HepG2 (cell line): ENCODE data around the gene FAM174C. TPM values are rescaled to one million over a fixed set of nuclear protein-coding genes. Genes with fewer than 3 reads are reported as not detected.

ENCODE experiments used
- ASH2L ChIP-seq: fragments of 300-600, 200-600 bp; sonication (generic); IDR thresholded peaks from 2 replicates; pipeline ENCODE4 v1.7.0; 2017; ENCODE audit warnings: low read depth, mild to moderate bottlenecking, moderate library complexity, mixed read lengths, low read length; ENCODE audit not compliant: insufficient read length
- GPBP1L1 ChIP-seq: sonication (generic); formaldehyde crosslinking; IDR thresholded peaks from 2 replicates; pipeline ENCODE4 v1.5.0; 2020; ENCODE audit warnings: mild to moderate bottlenecking, missing genetic modification reagents
- HNF4G ChIP-seq, 2 experiments: sonication (generic) in 1 of 2; formaldehyde crosslinking in 1 of 2; IDR thresholded peaks; 2 replicates each; pipeline versions ENCODE4 v1.4.0 to v1.6.1; 2011 to 2020; ENCODE audit warnings: borderline replicate concordance in 2 of 2, low read depth in 2 of 2, mild to moderate bottlenecking in 2 of 2, low read length in 1 of 2, missing genetic modification reagents in 1 of 2, moderate library complexity in 1 of 2
- KDM6A ChIP-seq: IDR thresholded peaks from 2 replicates; pipeline ENCODE4 v1.6.1; 2016; ENCODE audit warnings: low read depth
- KMT2B ChIP-seq: IDR thresholded peaks from 2 replicates; pipeline ENCODE4 v1.6.1; 2016; ENCODE audit warnings: missing genetic modification reagents, missing compliant biosample characterization
- MED8 ChIP-seq: sonication (generic); formaldehyde crosslinking; IDR thresholded peaks from 2 replicates; pipeline ENCODE4 v1.8.1; 2023; ENCODE audit warnings: mild to moderate bottlenecking, missing genetic modification reagents; ENCODE audit not compliant: insufficient replicate concordance
- NBN ChIP-seq: fragments of 450-650 bp; conservative IDR thresholded peaks from 2 replicates; pipeline ENCODE4 v1.6.1; 2017
- PHB2 ChIP-seq: fragments of 450-650 bp; IDR thresholded peaks from 2 replicates; pipeline ENCODE4 v1.6.1; 2018; ENCODE audit not compliant: partially characterized antibody
- RFX1 ChIP-seq: fragments of 450-650 bp; IDR thresholded peaks from 2 replicates; pipeline ENCODE4 v1.6.1; 2017
- SALL1 ChIP-seq: sonication (generic); formaldehyde crosslinking; IDR thresholded peaks from 2 replicates; pipeline ENCODE4 v1.8.0; 2022; ENCODE audit warnings: mild to moderate bottlenecking, missing genetic modification reagents
- TMF1 ChIP-seq: sonication (generic); formaldehyde crosslinking; IDR thresholded peaks from 2 replicates; pipeline ENCODE4 v1.8.1; 2022; ENCODE audit warnings: low read depth, missing genetic modification reagents
- ZBTB37 ChIP-seq: sonication (generic); formaldehyde crosslinking; IDR thresholded peaks from 2 replicates; pipeline ENCODE4 v1.4.0; 2020; ENCODE audit warnings: mild to moderate bottlenecking, missing genetic modification reagents
- ZBTB39 ChIP-seq: sonication (generic); formaldehyde crosslinking; IDR thresholded peaks from 2 replicates; pipeline ENCODE4 v1.5.0; 2020; ENCODE audit warnings: missing genetic modification reagents
- ZMYM2 ChIP-seq: sonication (generic); formaldehyde crosslinking; IDR thresholded peaks from 2 replicates; pipeline ENCODE4 v1.8.0; 2022; ENCODE audit warnings: mild to moderate bottlenecking, missing genetic modification reagents
- ZNF513 ChIP-seq: sonication (generic); formaldehyde crosslinking; conservative IDR thresholded peaks from 2 replicates; pipeline ENCODE4 v1.5.0; 2020; ENCODE audit warnings: missing genetic modification reagents
- ZNF768 ChIP-seq: sonication (generic); formaldehyde crosslinking; IDR thresholded peaks from 2 replicates; pipeline ENCODE4 v1.4.0; 2020; ENCODE audit warnings: missing genetic modification reagents
- ZNF784 ChIP-seq: sonication (generic); formaldehyde crosslinking; IDR thresholded peaks from 2 replicates; pipeline ENCODE4 v1.5.1; 2020; ENCODE audit warnings: missing genetic modification reagents, mild to moderate bottlenecking, borderline replicate concordance
- polyA plus RNA-seq, 8 experiments: library from polyadenylated mRNA; depleted of rRNA in 3 of 8; stranded (reverse) in 7 of 8; unstranded in 1 of 8; fragments of >200 nt; fragmentation: Illumina TruSeq in 4 of 8; extraction: Trizol in 4 of 8; gene quantifications; 2 replicates each; pipeline versions ENCODE4 v1.2.1 to v1.2.3, GENCODE V29; 2011 to 2016; ENCODE audit warnings: low read depth in 4 of 8, missing spikeins in 1 of 8, mixed read lengths in 1 of 8; ENCODE audit not compliant: insufficient read depth in 1 of 8
- total RNA-seq, 5 experiments: library from RNA; depleted of rRNA; stranded (reverse); fragments of >200 nt; fragmentation: Illumina TruSeq; extraction: Trizol; gene quantifications; 2 replicates each; pipeline ENCODE4 v1.2.3, GENCODE V29; 2016; ENCODE audit warnings: low read depth in 1 of 5

FAM174C gene
- total and polyA plus RNA-seq, 2 of the 13 experiments (the other 11 are each of a cell fraction or from before 2014, with no cell fraction given), result 19.5 to 31.3 TPM

- TF ChIP-seq TMF1, result no peak
- TF ChIP-seq NBN, result no peak
- TF ChIP-seq PHB2, result no peak
- peak; percentile 88; the same call in 1 of the 2 replicates for TF ChIP-seq HNF4G (IDR thresholded peaks at IDR 0.05; ENCODE audit: borderline replicate concordance, low read depth, low read length)
- TF ChIP-seq HNF4G (CRISPR knock-in tag; IDR thresholded peaks at IDR 0.05; ENCODE audit: borderline replicate concordance, low read depth), result peak; percentile 95; the same call in 1 of the 2 replicates
- TF ChIP-seq ZNF513 (CRISPR knock-in tag), result 0 out of 2 replicates have a peak, but pooled peaks have one; percentile 59
- peak; percentile 91 for TF ChIP-seq KDM6A
- TF ChIP-seq ZNF784 (CRISPR knock-in tag), result no peak
- TF ChIP-seq RFX1, result no peak
- no peak for TF ChIP-seq ZBTB37 (CRISPR knock-in tag)
- TF ChIP-seq ZMYM2 (CRISPR knock-in tag), result 0 out of 2 replicates have a peak, but pooled peaks have one; percentile 7
- TF ChIP-seq ASH2L, result peak; percentile 61
- TF ChIP-seq KMT2B (CRISPR knock-in tag), result peak; percentile 35; the same call in 1 of the 2 replicates
- no peak for TF ChIP-seq GPBP1L1 (CRISPR knock-in tag)
- TF ChIP-seq ZBTB39 (CRISPR knock-in tag), result peak; percentile 36; the same call in 1 of the 2 replicates
- no peak; the same call in 1 of the 2 replicates for TF ChIP-seq ZNF768 (CRISPR knock-in tag)
- TF ChIP-seq SALL1 (CRISPR knock-in tag), result peak; percentile 86
- TF ChIP-seq MED8, result peak; percentile 81
Observed at GRCh38 chr19:1290703-1291651, 15.6 kb downstream of the FAM174C start (continued).
